Smooth muscle cell (in vitro differentiated cells): Measurements from ENCODE around the gene FRAT2. TPM values are rescaled to one million over a fixed set of nuclear protein-coding genes. Genes with fewer than 3 reads are reported as not detected.

Experiments used
- DNase-seq: peaks from one replicate; lab custom pipeline; 2025; ENCODE audit not compliant: unreplicated experiment; lab: John Stamatoyannopoulos, UW
- H2AFZ ChIP-seq: fragments of 200-600 bp; sonication (generic); 2 replicates; pipeline ENCODE4 v1.6.0; 2016; ENCODE audit warnings: antibody characterized with exemption, low read depth, mild to moderate bottlenecking
- H3F3A ChIP-seq: fragments of 200-600 bp; sonication (generic); 2 replicates; pipeline ENCODE4 v1.6.0; 2017; ENCODE audit warnings: antibody characterized with exemption, low read depth
- H3K27ac ChIP-seq: fragments of 200-600 bp; sonication (generic); 2 replicates; pipeline ENCODE4 v1.5.1; 2016; ENCODE audit warnings: low read depth, mild to moderate bottlenecking
- H3K27me3 ChIP-seq: fragments of 200-600 bp; sonication (generic); 2 replicates; pipeline ENCODE4 v1.6.1; 2016; ENCODE audit warnings: low read depth, mild to moderate bottlenecking
- H3K36me3 ChIP-seq: fragments of 200-600 bp; sonication (generic); 2 replicates; pipeline ENCODE4 v1.5.1; 2016; ENCODE audit warnings: low read depth
- H3K4me1 ChIP-seq: fragments of 200-600 bp; sonication (generic); 2 replicates; pipeline ENCODE4 v1.5.1; 2016; ENCODE audit warnings: low read depth
- H3K4me2 ChIP-seq: fragments of 200-600 bp; sonication (generic); 2 replicates; pipeline ENCODE4 v1.6.0; 2016; ENCODE audit warnings: mild to moderate bottlenecking
- H3K4me3 ChIP-seq: fragments of 200-600 bp; sonication (generic); 2 replicates; pipeline ENCODE4 v1.5.1; 2016; ENCODE audit warnings: mild to moderate bottlenecking
- H3K79me2 ChIP-seq: fragments of 200-600 bp; sonication (generic); 2 replicates; pipeline ENCODE4 v1.6.0; 2016; ENCODE audit warnings: low read depth, mild to moderate bottlenecking
- H3K9ac ChIP-seq: fragments of 200-600 bp; sonication (generic); 2 replicates; pipeline ENCODE4 v1.6.0; 2016; ENCODE audit warnings: low read depth
- H3K9me3 ChIP-seq: fragments of 200-600 bp; sonication (generic); replicated peaks from 2 replicates; pipeline ENCODE4 v1.5.1; 2016; ENCODE audit warnings: low read depth
- H4K20me1 ChIP-seq: fragments of 200-600 bp; sonication (generic); 2 replicates; pipeline ENCODE4 v1.6.0; 2016; ENCODE audit warnings: low read depth
- CTCF ChIP-seq: fragments of 200-600 bp; sonication (generic); IDR thresholded peaks from 2 replicates; pipeline ENCODE4 v1.5.1; 2017; ENCODE audit warnings: borderline replicate concordance, mild to moderate bottlenecking, antibody characterized with exemption; ENCODE audit not compliant: insufficient read depth, poor library complexity, severe bottlenecking
- WGBS: methylation state at CpG from one replicate; pipeline ENCODE4 v1.1.7; 2016; ENCODE audit warnings: low lambda C conversion rate; 5-methylcytosine and 5-hydroxymethylcytosine counted together
- polyA plus RNA-seq: library from polyadenylated mRNA; unstranded; fragments of >200 nt; fragmentation: Nextera tagmentation; extraction: Ambion mirVana; gene quantifications from 2 replicates; pipeline ENCODE4 v1.2.1, GENCODE V29; 2016
- total RNA-seq: library from RNA; depleted of rRNA; stranded (reverse); fragments of >200 nt; gene quantifications from 2 replicates; pipeline ENCODE4 v1.2.3, GENCODE V29; 2014

FRAT2 gene
- total and polyA plus RNA-seq, 2 experiments from 2014 or later: 4.0 to 7.7 TPM

- Histone ChIP-seq H3K4me1 (no peaks in the 10 kb centered on the region), H3K4me3 (no peak overlapping the region), H3K9me3 (no peaks in the 10 kb centered on the region), H3F3A (no peaks in the 10 kb centered on the region), H4K20me1 (no peaks in the 10 kb centered on the region), H3K9ac (no peak overlapping the region), H3K27ac (no peak overlapping the region), H3K27me3 (no peaks in the 10 kb centered on the region), H3K4me2 (no peak overlapping the region), H3K79me2 (no peaks in the 10 kb centered on the region), H2AFZ (no peak overlapping the region), H3K36me3 (peaks cover 4% of the 10 kb centered on the region)
- TF ChIP-seq CTCF: no peak
- 91% methylated on average over 8 of the region's 8 CpGs for whole genome bisulfite sequencing
- DNase-seq: no peak
Observed at GRCh38 chr10:97381626-97382025, 47.1 kb upstream of the FRAT2 start.

- no peaks in the 10 kb centered on the region for H3F3A ChIP-seq
- H3K4me3 ChIP-seq: no peak overlapping the region
- no peak overlapping the region for H2AFZ ChIP-seq
- no peak overlapping the region for H3K27ac ChIP-seq
- peaks cover 4% of the 10 kb centered on the region for H3K36me3 ChIP-seq
- no peak overlapping the region for H3K4me2 ChIP-seq
- 97% methylated on average over 8 of the region's 8 CpGs for WGBS
- DNase-seq: no peak
- H3K79me2 ChIP-seq: no peaks in the 10 kb centered on the region
- no peak for TF ChIP-seq CTCF
- H3K4me1 ChIP-seq: no peaks in the 10 kb centered on the region
- no peaks in the 10 kb centered on the region for H3K27me3 ChIP-seq
- H3K9me3 ChIP-seq: no peaks in the 10 kb centered on the region
- H3K9ac ChIP-seq: no peak overlapping the region
- no peaks in the 10 kb centered on the region for H4K20me1 ChIP-seq
Observed at GRCh38 chr10:97380516-97380915, 46.0 kb upstream of the FRAT2 start.

- WGBS: 96% methylated on average over 15 of the region's 15 CpGs
- no peak overlapping the region for H3K9ac ChIP-seq
- no peak for DNase-seq
- H4K20me1 ChIP-seq: no peaks in the 10 kb centered on the region
- no peak overlapping the region for H3K27ac ChIP-seq
- peaks cover 4% of the 10 kb centered on the region for H3K36me3 ChIP-seq
- H3F3A ChIP-seq: no peaks in the 10 kb centered on the region
- no peak overlapping the region for H2AFZ ChIP-seq
- no peaks in the 10 kb centered on the region for H3K4me1 ChIP-seq
- H3K79me2 ChIP-seq: no peaks in the 10 kb centered on the region
- no peaks in the 10 kb centered on the region for H3K27me3 ChIP-seq
- no peaks in the 10 kb centered on the region for H3K9me3 ChIP-seq
- no peak overlapping the region for H3K4me3 ChIP-seq
- H3K4me2 ChIP-seq: no peak overlapping the region
- TF ChIP-seq CTCF: no peak
Observed at GRCh38 chr10:97378933-97379921, 44.7 kb upstream of the FRAT2 start.
